Activated B cell treated with CpG ODN at 0.5 μM for 24 hours (primary cell): Measurements from ENCODE around the gene HBP1. TPM values are rescaled to one million over a fixed set of nuclear protein-coding genes. Genes with fewer than 3 reads are reported as not detected.

ENCODE experiments used
- ATAC-seq: fragments of 200-7000 bp; cut with Tn5 transposase; one replicate; pipeline ENCODE4 v1.10.0; 2021; ENCODE audit warnings: low read depth, mild to moderate bottlenecking, moderate library complexity
- CTCF ChIA-PET: fragments of 350-600 bp; sonication (Branson Sonifier 250); formaldehyde crosslinking; loops from one replicate; lab custom pipeline; 2021; ENCODE audit warnings: antibody characterized with exemption; lab: Charles Lee
- POLR2A ChIA-PET: fragments of 350-600 bp; sonication (Branson Sonifier 250); formaldehyde crosslinking; loops from one replicate; lab custom pipeline; 2021; ENCODE audit warnings: antibody characterized with exemption; lab: Charles Lee
- DNase-seq: peaks from one replicate; pipeline ENCODE4 v3.0.0; 2022
- H3K27ac Mint-ChIP-seq: one replicate; pipeline ENCODE4 v1.8.0; 2020; ENCODE audit warnings: mixed read lengths
- H3K27me3 Mint-ChIP-seq: one replicate; pipeline ENCODE4 v1.8.0; 2021; ENCODE audit warnings: mixed read lengths
- H3K36me3 Mint-ChIP-seq: one replicate; pipeline ENCODE4 v1.8.0; 2021; ENCODE audit warnings: low read depth, mixed read lengths
- H3K4me1 Mint-ChIP-seq: one replicate; pipeline ENCODE4 v1.8.0; 2021; ENCODE audit warnings: mixed read lengths
- H3K4me3 Mint-ChIP-seq: one replicate; pipeline ENCODE4 v1.8.0; 2020; ENCODE audit warnings: mild to moderate bottlenecking, mixed read lengths
- H3K9me3 Mint-ChIP-seq: one replicate; pipeline ENCODE4 v1.8.0; 2020; ENCODE audit warnings: mixed read lengths
- intact Hi-C: fragments of 100-400 bp; cut with micrococcal nuclease; formaldehyde crosslinking; loops from one replicate; pipeline ENCODE4 v1.15.1; 2024
- total RNA-seq: library from RNA; stranded (reverse); gene quantifications from 2 replicates; pipeline ENCODE4 v1.2.3, GENCODE V29; 2022
- TF ChIP-seq, protein P1 (sequence below): fragments of 200-600 bp; IDR thresholded peaks from one replicate; pipeline ENCODE4 v1.8.0; 2022; ENCODE audit warnings: antibody characterized with exemption, mild to moderate bottlenecking

The HBP1 gene
- total RNA-seq, 1 donor from 2014 or later: 59.9 TPM

DNA sequence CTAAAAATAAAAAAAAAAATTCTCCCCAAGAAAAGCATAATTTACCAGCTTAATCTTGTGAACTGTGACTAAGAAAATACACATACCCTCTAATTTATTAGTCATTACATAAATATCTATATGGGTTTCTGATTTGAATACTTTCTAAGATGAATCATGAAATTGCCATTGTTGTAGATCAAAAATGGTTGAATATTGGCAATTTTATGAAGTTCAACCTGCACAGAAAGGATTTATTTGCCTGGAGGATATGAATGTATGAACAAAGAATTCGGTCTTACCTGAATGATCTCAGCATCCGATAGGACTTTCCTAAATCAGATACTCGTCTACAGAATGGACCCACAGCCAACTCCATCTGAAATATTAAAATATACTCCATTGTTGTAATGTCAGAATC is 61.5 kb downstream of the HBP1 start:
- POLR2A ChIA-PET: no interaction called here

DNA sequence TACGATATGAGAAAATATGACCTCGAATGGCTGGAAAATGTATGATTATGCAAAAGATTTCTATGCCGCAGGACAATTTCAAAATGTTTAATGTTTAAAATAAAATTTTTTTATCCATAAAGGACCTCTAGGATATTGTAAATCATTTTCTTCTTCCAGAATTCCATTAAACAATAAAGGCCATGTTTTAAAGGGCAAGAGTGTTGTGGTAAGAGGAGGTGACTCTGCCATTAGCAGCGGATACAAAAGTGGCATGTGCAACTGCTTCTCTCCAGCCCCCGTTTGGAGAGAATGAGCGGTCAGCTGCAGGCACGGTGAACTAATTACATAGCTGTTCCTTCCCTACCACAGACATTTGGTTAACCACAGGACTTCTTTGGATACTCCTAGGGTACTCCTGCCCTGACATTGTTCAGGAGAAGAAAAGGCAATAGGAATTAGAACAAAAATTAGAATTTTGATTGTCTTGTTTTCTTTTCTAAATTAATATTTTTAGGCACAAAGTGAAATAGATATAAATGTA is 63.8 kb downstream of the HBP1 start:
- H3K4me3 Mint-ChIP-seq: no peak overlapping the region
- TF ChIP-seq, protein P1, sequence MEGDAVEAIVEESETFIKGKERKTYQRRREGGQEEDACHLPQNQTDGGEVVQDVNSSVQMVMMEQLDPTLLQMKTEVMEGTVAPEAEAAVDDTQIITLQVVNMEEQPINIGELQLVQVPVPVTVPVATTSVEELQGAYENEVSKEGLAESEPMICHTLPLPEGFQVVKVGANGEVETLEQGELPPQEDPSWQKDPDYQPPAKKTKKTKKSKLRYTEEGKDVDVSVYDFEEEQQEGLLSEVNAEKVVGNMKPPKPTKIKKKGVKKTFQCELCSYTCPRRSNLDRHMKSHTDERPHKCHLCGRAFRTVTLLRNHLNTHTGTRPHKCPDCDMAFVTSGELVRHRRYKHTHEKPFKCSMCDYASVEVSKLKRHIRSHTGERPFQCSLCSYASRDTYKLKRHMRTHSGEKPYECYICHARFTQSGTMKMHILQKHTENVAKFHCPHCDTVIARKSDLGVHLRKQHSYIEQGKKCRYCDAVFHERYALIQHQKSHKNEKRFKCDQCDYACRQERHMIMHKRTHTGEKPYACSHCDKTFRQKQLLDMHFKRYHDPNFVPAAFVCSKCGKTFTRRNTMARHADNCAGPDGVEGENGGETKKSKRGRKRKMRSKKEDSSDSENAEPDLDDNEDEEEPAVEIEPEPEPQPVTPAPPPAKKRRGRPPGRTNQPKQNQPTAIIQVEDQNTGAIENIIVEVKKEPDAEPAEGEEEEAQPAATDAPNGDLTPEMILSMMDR: no peak
- DNase-seq (no peak), ATAC-seq (no peak)
- intact Hi-C loops: no loop called here
- POLR2A ChIA-PET: no interaction called here
- H3K9me3 Mint-ChIP-seq: no peaks in the 10 kb centered on the region
- no peaks in the 10 kb centered on the region for H3K27me3 Mint-ChIP-seq
- no peak overlapping the region for H3K27ac Mint-ChIP-seq
- peaks cover 3% of the 10 kb centered on the region for H3K4me1 Mint-ChIP-seq
- CTCF ChIA-PET: no interaction called here
- H3K36me3 Mint-ChIP-seq: peaks cover 47% of the 10 kb centered on the region

More for the DNA sequence above, 61.5 kb downstream of the HBP1 start:
- Mint-ChIP-seq H3K36me3 (peaks cover 44% of the 10 kb centered on the region), H3K4me3 (no peak overlapping the region), H3K27ac (no peak overlapping the region), H3K4me1 (peaks cover 3% of the 10 kb centered on the region), H3K27me3 (no peaks in the 10 kb centered on the region), H3K9me3 (no peaks in the 10 kb centered on the region)
- TF ChIP-seq, protein P1: no peak
- DNase-seq: no peak
- CTCF ChIA-PET: no interaction called here
- no peak for ATAC-seq
- intact Hi-C loops: no loop called here

DNA sequence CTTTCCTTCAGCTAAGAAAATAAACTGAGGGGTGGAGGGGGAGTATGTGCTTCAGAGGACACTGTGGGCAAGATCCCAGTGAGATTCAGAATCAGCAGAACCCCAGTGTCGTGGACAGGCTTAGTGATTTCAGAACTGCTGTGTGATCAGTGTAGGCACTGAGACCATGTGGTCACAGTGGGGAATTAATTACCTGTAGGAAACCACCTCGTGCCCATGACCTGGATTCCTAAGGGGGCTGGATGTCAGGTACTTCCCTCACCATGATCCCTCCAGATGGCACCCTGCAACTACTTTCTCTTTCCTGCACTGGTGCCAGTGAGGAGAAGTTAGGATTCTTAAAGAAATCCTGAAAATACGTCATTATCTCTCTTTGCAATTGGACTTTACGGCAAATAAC is 64.4 kb downstream of the HBP1 start:
- no peaks in the 10 kb centered on the region for H3K27me3 Mint-ChIP-seq

DNA sequence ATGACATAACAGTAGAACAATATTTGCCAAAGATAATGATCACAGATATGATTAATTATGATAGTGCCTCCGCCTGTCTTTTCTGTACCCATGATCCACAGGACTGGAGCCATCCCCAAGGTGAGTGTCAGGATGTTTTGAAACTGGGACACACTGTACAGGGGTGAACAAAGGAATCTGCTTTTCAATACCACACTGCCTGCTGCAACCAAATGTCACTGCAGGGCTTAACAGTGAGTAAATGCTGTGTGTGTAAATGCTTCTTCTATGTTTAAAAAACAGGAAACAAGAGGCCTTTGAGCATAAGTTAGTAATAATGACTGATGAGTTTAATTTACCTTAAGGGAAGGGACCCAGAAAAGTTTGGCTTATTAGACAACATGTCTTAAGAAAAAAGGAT is 65.2 kb downstream of the HBP1 start:
- CTCF ChIA-PET: no interaction called here
- TF ChIP-seq, protein P1: no peak
- H3K36me3 Mint-ChIP-seq: peaks cover 47% of the 10 kb centered on the region
- DNase-seq (no peak), ATAC-seq (no peak)
- intact Hi-C loops: no loop called here
- no peak overlapping the region for H3K27ac Mint-ChIP-seq
- POLR2A ChIA-PET: no interaction called here
- no peaks in the 10 kb centered on the region for H3K27me3 Mint-ChIP-seq
- H3K4me1 Mint-ChIP-seq: peaks cover 6% of the 10 kb centered on the region
- H3K4me3 Mint-ChIP-seq: no peak overlapping the region
- H3K9me3 Mint-ChIP-seq: no peaks in the 10 kb centered on the region

More for the DNA sequence above, 64.4 kb downstream of the HBP1 start:
- no peaks in the 10 kb centered on the region for H3K9me3 Mint-ChIP-seq
- peaks cover 49% of the 10 kb centered on the region for H3K36me3 Mint-ChIP-seq
- H3K4me3 Mint-ChIP-seq: no peak overlapping the region
- peaks cover 3% of the 10 kb centered on the region for H3K4me1 Mint-ChIP-seq
- TF ChIP-seq, protein P1: no peak
- ChIA-PET CTCF (no interaction called here), POLR2A (no interaction called here)
- intact Hi-C loops: no loop called here
- no peak overlapping the region for H3K27ac Mint-ChIP-seq
- DNase-seq (no peak), ATAC-seq (no peak)

DNA sequence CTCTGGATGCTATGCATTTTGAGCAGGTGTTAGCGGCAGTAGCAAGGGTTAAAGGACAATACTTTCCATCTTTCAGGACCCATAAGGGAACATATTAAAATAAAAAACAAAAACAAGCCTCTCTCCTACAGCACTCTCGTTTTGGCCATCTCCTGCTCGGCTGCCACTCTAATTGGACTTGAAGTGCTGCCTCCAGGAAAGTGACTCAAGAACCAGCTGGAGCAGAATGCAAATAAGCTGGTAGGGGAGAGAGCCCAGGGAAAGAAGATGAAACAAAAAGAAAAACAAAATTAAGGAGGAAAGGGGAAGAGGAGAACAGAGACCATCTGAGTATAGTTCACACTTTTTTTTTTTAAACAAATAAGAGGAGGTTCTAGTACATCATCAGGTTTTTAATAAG is 65.6 kb downstream of the HBP1 start:
- intact Hi-C loops: no loop called here
- ChIA-PET CTCF (no interaction called here), POLR2A (no interaction called here)
- Mint-ChIP-seq H3K27me3 (no peaks in the 10 kb centered on the region), H3K9me3 (no peaks in the 10 kb centered on the region), H3K4me3 (no peak overlapping the region), H3K27ac (no peak overlapping the region), H3K36me3 (peaks cover 47% of the 10 kb centered on the region), H3K4me1 (peaks cover 6% of the 10 kb centered on the region)
- ATAC-seq: no peak
- TF ChIP-seq, protein P1: no peak
- DNase-seq: no peak
